Progenitor cell of endocrine pancreas (in vitro differentiated cells): ENCODE results near the gene TMEM129. TPM values are rescaled to one million over a fixed set of nuclear protein-coding genes. Genes with fewer than 3 reads are reported as not detected.

Source experiments
- DNase-seq: peaks from one replicate; pipeline ENCODE4 v3.0.0; 2021; ENCODE audit warnings: low spot score; ENCODE audit not compliant: unreplicated experiment
- H3K27ac Mint-ChIP-seq: 2 replicates; pipeline ENCODE4 v1.8.0; 2021; ENCODE audit warnings: mild to moderate bottlenecking, moderate library complexity, mixed read lengths
- H3K27me3 Mint-ChIP-seq: 2 replicates; pipeline ENCODE4 v1.8.0; 2021; ENCODE audit warnings: mixed read lengths
- H3K36me3 Mint-ChIP-seq: 2 replicates; pipeline ENCODE4 v1.8.0; 2022; ENCODE audit warnings: mixed read lengths; ENCODE audit not compliant: insufficient read depth
- H3K4me1 Mint-ChIP-seq: 2 replicates; pipeline ENCODE4 v1.8.0; 2021; ENCODE audit warnings: low read depth, mixed read lengths
- H3K4me3 Mint-ChIP-seq: 2 replicates; pipeline ENCODE4 v1.8.0; 2021; ENCODE audit warnings: low read depth, mild to moderate bottlenecking, moderate library complexity, mixed read lengths
- H3K9me3 Mint-ChIP-seq: 2 replicates; pipeline ENCODE4 v1.8.0; 2021; ENCODE audit warnings: low read depth, mixed read lengths
- total RNA-seq: library from RNA; stranded (reverse); gene quantifications from 2 replicates; pipeline ENCODE4 v1.2.1, GENCODE V29; 2021
- TF ChIP-seq, protein P1 (sequence below): fragments of 200-600 bp; sonication (generic); IDR thresholded peaks from one replicate; pipeline ENCODE4 v1.5.0; 2021; ENCODE audit warnings: antibody characterized with exemption, mild to moderate bottlenecking; ENCODE audit not compliant: unreplicated experiment

TMEM129 gene
- total RNA-seq, 1 donor from 2014 or later, result 30.0 TPM

DNA sequence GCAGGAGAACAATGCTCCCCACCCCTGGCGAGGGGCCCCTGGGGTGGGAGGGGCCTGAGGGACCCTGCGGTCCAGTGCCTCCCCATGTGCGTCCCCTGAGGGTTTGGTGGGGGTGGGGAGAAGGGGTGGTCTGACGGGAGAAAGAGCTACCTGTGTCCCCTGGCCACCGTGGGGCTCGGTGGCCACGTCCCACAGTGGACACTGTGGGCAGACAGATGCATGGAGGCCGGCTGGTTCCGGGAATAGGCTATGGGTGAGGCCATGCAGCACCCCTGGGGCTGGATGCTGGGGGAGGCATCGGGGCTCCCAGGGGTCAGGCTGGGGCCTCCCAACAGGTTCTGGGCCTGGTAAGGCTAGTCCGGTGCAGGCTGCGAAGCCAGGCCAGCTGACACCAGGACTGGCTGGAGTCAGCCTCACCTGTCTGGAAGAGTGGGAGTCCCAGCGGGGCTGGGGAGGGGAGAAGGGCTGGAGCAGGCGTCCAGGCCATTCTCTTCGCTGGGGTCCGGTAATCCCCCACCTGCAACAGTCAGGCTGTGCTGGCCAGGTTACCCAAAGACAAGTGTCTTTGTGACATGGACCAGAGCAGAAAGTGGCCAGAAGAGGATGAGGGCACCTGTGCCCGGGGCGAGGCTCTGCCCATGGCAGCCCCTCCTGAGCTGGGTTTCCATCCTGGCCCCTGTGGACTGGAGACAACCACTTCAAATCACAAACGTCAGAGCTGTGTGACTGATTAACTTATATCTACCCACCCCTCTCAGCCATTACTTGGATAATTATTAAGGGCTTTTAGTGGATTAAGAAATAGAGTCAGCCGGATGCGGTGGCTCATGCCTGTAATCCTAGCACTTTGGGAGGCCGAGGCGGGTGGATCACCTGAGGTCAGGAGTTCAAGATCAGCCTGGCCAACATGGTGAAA, 35.6 kb downstream of the TMEM129 start:
- Mint-ChIP-seq H3K9me3 (no peaks in the 10 kb centered on the region), H3K27me3 (peaks cover 17% of the 10 kb centered on the region), H3K4me1 (no peaks in the 10 kb centered on the region), H3K36me3 (peaks cover 5% of the 10 kb centered on the region), H3K4me3 (no peak overlapping the region), H3K27ac (no peak overlapping the region)
- TF ChIP-seq, protein P1, sequence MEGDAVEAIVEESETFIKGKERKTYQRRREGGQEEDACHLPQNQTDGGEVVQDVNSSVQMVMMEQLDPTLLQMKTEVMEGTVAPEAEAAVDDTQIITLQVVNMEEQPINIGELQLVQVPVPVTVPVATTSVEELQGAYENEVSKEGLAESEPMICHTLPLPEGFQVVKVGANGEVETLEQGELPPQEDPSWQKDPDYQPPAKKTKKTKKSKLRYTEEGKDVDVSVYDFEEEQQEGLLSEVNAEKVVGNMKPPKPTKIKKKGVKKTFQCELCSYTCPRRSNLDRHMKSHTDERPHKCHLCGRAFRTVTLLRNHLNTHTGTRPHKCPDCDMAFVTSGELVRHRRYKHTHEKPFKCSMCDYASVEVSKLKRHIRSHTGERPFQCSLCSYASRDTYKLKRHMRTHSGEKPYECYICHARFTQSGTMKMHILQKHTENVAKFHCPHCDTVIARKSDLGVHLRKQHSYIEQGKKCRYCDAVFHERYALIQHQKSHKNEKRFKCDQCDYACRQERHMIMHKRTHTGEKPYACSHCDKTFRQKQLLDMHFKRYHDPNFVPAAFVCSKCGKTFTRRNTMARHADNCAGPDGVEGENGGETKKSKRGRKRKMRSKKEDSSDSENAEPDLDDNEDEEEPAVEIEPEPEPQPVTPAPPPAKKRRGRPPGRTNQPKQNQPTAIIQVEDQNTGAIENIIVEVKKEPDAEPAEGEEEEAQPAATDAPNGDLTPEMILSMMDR, result no peak
- DNase-seq, result no peak

GRCh38 chr4:1684506-1685234, 36.5 kb downstream of the TMEM129 start:
- H3K4me1 Mint-ChIP-seq, result no peaks in the 10 kb centered on the region
- peaks cover 19% of the 10 kb centered on the region for H3K27me3 Mint-ChIP-seq
- TF ChIP-seq, protein P1, result no peak
- no peak for DNase-seq
- H3K9me3 Mint-ChIP-seq, result no peaks in the 10 kb centered on the region
- no peak overlapping the region for H3K27ac Mint-ChIP-seq
- H3K4me3 Mint-ChIP-seq, result peak overlapping the region; percentile 33
- H3K36me3 Mint-ChIP-seq, result peaks cover 3% of the 10 kb centered on the region

- Mint-ChIP-seq H3K4me3 (peak within 1 kb of the TSS; percentile 65), H3K27me3 (peaks cover 19% of the 10 kb centered on the region), H3K4me1 (no peaks in the 10 kb centered on the region), H3K36me3 (no peaks in the 10 kb centered on the region), H3K27ac (no peak within 1 kb of the TSS), H3K9me3 (no peaks in the 10 kb centered on the region)
- TF ChIP-seq, protein P1, result no peak
- peak; percentile 92 for DNase-seq
Measured at GRCh38 chr4:1683736-1684505, 37.2 kb downstream of the TMEM129 start, which contains the start of gene FAM53A. TSS of gene FAM53A (minus strand) at chr4:1684313. CDS start at chr4:1668741, 15,572 bp downstream.

GRCh38 chr4:1683261-1683735, 37.8 kb downstream of the TMEM129 start:
- no peak overlapping the region for H3K27ac Mint-ChIP-seq
- TF ChIP-seq, protein P1, result no peak

More at GRCh38 chr4:1683261-1683735, 37.8 kb downstream of the TMEM129 start:
- Mint-ChIP-seq H3K36me3 (no peaks in the 10 kb centered on the region), H3K9me3 (no peaks in the 10 kb centered on the region), H3K4me3 (peak overlapping the region; percentile 65), H3K4me1 (no peaks in the 10 kb centered on the region), H3K27me3 (peaks cover 20% of the 10 kb centered on the region)
- no peak for DNase-seq
